HG03575 (cell line): Measurements from ENCODE around the gene PLEKHG4B.
"Not testable (repeated sequence)": the region's sequence is repeated elsewhere in the genome, so short reads cannot be mapped to it uniquely, and the experiment has no call there.

Source experiments
- ATAC-seq: cut with Tn5 transposase; IDR thresholded peaks from one replicate; pipeline ENCODE4 v1.9.1; 2021; ENCODE audit not compliant: unreplicated experiment, insufficient number of reproducible peaks, low FRiP score; ENCODE audit errors: extremely low read depth

The PLEKHG4B gene

GRCh38 chr5:90590-91547, 1.1 kb upstream of the PLEKHG4B start:
- no peak for ATAC-seq

- ATAC-seq, result no peak
Observed at GRCh38 chr5:92401-93220, 643 bp downstream of the PLEKHG4B start.

GRCh38 chr5:93221-93980, 1.4 kb downstream of the PLEKHG4B start:
- no peak for ATAC-seq

GRCh38 chr5:94113-94892, 2.3 kb downstream of the PLEKHG4B start:
- no peak for ATAC-seq

- no peak for ATAC-seq
Observed at GRCh38 chr5:95241-95980, 3.4 kb downstream of the PLEKHG4B start.

- ATAC-seq, result no peak
Observed at GRCh38 chr5:96976-97660, 5.2 kb downstream of the PLEKHG4B start.

GRCh38 chr5:99815-100214, 7.8 kb downstream of the PLEKHG4B start:
- no peak for ATAC-seq

GRCh38 chr5:102411-103043, 10.6 kb downstream of the PLEKHG4B start:
- ATAC-seq, result no peak

GRCh38 chr5:104106-104505, 12.1 kb downstream of the PLEKHG4B start:
- ATAC-seq, result not testable (repeated sequence)

- ATAC-seq, result no peak
Observed at GRCh38 chr5:104778-105296, 12.9 kb downstream of the PLEKHG4B start.

- no peak for ATAC-seq
Observed at GRCh38 chr5:105504-106070, 13.6 kb downstream of the PLEKHG4B start.

GRCh38 chr5:106587-106986, 14.6 kb downstream of the PLEKHG4B start:
- ATAC-seq, result no peak

- no peak for ATAC-seq
Observed at GRCh38 chr5:107526-107925, 15.6 kb downstream of the PLEKHG4B start.

GRCh38 chr5:109826-110225, 17.9 kb downstream of the PLEKHG4B start:
- no peak for ATAC-seq

GRCh38 chr5:110270-110888, 18.4 kb downstream of the PLEKHG4B start:
- no peak for ATAC-seq

GRCh38 chr5:111171-111570, 19.2 kb downstream of the PLEKHG4B start:
- ATAC-seq, result no peak
